Hematopoietic multipotent progenitor cell treated with erythropoietin and hydrocortisone succinate and interleukin-3 and kit ligand, for 17 days (in vitro differentiated cells): Measurements from ENCODE around the gene KLF11.

Experiments used
- DNase-seq: peaks from one replicate; pipeline ENCODE4 v3.0.0-alpha.2; 2015; ENCODE audit warnings: low spot score

The KLF11 gene

DNA sequence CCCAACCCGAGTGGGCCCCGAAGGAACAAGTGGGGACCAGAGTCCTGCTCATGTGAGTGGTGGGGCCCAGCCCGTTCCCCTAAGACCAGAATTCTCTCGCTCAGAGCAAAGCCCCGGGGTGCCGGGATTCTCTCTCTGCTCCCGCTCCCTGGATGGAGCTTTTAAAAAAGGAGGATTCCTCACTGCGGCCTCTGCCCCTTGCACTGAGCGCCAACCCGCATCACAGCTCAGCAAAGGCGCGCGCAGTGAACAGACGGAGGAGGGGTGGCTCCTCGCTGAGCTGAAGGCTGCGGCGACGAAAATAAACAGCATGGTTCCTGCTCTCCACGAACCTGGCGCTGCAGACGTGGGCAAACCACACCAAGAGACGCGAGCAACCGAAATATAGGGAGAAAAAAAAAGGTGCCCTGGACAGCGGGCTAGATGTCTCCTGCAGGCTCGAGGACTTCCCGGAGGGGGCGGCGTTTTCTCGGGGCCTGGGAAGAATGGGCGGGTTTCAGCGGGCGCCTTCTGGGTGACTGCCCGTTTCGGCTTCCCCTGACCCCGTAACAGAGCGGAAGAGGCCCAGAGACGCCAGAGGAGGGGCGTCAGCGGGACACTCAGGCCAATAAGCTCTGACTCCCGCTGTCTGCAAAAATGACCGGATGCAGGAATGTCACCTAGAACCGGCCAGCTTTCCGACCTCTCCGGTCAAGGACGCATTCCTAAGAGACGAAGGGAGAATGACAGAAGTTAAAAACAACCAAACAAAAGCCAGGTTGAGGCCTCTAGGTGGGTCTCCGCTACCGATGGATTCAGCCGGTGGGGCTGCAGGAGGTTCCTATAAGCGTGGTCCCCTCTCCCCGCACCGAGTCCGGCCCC, 819 bp upstream of the KLF11 start:
- DNase-seq, result no peak

DNA sequence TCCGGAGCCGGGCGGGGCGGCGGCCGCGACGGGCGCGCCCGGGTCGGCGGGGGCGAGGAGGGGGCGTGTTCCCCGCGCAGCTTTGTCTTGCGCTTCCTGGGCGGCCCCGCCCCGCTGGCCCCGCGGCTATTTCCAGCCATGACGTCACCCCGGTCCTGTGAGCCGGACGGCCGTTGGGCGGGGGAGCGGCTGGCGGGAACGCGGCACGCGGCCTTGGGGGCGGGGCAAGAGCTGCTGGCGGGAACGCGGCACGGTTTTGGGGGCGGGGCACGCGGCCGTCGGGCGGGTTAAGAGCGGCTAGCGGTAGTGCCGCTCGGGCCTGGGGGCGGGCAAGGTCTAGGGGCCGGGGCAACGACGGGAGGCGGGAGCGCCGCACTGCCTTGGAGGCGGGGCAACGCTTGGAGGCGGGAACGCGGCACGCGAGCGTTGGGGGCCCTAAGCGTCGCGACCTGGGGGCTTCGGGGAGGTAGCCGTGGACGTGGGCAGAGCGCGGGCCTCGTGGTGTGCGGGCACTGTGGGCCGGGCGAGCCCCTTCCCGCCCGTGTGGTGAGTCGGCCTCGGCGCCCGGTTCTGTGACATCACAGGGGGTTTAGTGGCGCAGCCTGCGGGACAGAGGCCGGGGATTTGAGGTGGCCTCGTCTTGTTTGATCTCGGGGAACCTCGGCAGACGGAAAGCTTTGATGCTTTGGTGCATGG, 704 bp downstream of the KLF11 start:
- DNase-seq, result peak; percentile 84

DNA sequence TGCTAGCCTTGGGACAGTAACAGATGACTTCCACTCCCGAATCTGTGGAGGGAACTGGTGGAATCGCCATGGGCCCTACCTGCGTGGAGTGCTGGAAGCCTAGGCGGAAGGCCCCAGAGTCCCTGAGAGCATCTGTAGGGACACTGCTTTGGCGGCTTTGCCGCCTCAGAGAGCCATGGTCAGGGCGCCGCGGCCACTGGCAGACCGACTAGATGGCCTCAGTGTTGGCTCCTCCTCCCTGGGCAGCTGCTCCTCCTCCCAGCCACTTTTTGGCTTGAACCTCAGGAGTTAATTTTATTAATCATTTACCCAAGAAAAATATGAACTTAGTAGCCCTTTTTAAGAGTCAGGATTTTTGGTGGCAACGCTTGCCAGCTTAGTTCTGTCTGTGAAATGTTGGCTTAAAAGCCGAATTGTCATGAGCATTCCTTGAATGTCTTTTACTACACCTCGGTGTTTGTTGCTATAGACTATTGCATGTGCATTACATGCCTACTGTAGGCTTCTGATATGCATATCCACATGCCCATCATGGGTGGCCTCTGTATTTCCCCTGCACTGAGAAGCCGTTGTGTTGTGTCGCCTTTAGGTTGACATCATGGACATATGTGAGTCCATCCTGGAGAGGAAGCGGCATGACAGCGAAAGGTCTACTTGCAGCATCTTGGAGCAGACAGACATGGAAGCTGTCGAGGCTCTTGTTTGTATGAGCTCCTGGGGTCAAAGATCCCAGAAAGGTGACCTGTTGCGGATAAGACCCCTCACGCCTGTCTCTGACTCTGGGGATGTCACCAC, 2.4 kb downstream of the KLF11 start:
- no peak for DNase-seq

DNA sequence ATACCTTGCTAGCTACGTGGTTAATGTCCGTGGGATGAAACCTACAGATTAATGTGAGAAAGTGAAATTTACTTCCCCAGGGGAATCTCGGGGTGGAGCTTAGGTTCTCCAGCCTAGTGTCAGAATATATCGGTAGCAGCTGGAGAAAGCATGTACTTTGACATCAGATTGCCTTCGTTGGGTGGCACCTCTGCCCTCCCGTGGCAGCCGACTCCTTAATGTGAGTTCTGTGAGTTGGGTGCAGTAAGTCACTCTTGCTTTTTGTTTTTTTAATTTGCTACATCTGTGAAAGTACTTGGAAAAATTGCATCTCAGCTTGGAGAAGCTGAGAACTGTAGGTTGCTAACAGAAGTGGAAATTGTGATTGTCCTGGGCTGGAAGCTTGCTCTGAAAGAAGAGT, 3.6 kb downstream of the KLF11 start:
- DNase-seq, result no peak

DNA sequence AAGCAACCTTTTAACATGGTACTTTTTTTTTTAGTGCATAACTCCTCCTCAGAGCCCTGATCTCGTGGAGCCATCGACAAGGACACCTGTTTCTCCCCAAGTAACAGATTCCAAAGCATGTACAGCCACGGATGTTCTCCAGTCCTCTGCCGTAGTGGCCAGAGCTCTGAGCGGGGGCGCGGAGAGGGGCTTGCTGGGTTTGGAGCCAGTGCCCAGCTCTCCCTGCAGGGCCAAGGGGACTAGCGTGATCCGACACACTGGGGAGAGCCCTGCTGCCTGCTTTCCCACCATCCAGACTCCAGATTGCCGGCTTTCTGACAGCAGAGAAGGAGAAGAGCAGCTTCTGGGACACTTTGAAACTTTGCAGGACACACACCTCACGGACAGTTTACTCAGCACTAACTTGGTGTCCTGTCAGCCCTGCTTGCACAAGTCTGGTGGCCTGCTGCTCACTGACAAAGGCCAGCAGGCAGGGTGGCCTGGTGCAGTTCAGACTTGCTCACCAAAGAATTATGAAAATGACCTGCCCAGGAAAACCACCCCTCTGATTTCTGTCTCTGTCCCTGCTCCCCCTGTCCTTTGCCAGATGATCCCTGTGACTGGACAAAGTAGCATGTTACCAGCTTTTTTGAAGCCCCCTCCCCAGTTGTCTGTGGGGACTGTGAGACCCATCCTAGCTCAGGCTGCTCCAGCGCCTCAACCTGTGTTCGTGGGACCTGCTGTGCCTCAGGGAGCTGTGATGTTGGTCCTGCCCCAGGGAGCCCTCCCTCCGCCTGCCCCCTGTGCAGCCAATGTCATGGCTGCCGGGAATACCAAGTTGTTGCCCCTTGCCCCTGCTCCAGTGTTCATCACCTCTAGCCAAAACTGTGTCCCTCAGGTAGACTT, 4.5 kb downstream of the KLF11 start:
- no peak for DNase-seq

DNA sequence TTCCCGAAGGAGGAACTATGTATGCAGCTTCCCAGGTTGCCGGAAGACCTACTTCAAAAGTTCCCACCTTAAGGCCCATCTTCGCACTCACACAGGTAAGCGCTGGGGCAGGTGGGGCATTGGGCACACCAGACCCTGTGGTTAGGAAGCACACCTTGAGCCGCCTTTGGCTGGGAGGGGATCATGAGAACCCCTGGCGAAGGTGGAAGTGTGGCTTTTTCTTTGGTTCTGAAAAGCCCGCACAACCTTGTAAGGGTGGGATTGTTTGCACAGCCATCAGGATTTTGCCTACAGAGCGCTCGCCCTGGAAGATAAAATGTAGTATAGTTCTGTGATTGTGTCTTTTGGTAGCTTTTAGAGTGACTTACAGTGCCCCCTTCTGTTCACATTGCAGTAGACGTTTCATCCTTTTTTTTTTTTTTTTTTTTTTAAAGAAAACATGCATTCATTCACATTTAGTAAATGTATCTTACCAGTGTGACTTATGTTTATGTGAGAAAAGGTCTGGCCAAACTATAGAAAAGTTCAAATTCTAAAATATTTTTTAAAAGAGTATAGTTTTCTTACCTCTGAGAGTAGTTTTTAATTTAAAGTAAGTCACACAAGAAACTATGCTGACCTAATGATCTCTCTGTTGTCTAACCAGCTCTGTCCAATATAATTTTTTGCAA, 5.3 kb downstream of the KLF11 start:
- DNase-seq, result peak; percentile 76

DNA sequence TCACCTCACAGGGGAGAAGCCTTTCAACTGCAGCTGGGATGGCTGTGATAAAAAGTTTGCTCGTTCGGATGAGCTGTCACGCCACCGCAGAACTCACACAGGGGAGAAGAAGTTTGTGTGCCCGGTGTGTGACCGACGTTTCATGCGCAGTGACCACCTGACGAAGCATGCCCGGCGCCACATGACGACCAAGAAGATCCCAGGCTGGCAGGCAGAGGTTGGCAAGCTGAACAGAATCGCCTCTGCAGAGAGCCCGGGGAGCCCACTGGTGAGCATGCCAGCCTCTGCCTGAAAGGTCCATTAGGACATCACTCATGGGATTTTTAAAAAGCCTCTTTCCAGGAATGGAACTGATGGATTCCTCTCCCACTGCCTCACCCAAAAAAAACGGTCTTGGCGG, 8.9 kb downstream of the KLF11 start:
- no peak for DNase-seq

DNA sequence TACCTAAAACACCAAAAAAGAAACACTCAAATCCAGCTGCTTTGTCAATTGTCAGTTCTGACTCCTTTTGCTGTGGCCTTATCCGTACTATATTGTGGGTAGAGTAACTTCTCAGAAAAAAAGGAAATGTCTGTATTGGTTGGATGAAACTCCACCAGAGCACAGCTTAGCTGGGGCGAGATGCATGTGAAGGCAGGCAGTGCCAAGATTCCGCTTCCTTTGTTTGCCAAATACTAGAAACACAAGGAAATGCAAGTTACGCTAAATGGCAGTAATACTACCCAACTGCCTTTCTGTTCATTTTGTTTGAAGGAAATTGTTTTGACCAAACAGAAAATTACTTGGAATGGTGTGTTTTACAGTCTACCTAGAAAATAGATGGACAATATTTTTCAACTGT, 10.0 kb downstream of the KLF11 start:
- no peak for DNase-seq

DNA sequence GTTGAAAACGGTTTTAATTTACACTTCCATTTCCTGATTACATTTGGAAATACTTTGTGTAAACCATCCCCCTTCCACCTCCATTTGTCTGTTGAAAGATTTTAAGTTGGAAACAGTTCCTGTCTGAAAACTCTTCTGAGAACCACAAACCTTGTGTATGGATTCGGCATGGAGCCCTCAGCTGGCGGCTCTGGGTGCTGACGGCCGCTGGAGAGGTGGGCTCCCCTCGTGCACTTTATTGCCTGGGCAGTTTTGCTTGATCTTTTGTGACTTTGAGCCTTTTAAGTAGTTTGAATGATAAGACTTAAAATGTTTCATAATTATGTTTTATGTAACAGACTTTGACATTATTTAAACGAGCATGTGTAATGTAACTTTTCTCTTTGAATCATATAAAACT, 11.1 kb downstream of the KLF11 start:
- DNase-seq, result no peak

DNA sequence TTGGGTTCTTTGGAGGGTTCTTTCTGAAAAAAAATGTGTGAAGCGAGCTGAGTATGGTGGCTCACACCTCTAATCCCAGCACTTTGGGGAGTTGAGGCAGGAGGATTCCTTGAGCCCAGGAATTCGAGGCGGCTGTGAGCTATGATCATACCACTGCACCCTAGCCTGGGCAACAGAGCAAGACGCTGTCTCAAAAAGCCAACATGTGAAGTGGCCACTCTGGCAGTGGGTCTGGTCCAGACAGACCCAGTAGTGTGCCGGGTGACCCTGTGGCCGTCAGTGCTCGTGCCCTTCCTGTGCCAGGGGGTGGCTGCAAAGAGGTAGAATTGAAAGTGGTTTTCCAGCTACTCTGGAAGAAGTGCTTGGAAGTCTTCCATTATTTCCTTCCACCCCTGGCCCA, 11.6 kb downstream of the KLF11 start:
- DNase-seq, result no peak

DNA sequence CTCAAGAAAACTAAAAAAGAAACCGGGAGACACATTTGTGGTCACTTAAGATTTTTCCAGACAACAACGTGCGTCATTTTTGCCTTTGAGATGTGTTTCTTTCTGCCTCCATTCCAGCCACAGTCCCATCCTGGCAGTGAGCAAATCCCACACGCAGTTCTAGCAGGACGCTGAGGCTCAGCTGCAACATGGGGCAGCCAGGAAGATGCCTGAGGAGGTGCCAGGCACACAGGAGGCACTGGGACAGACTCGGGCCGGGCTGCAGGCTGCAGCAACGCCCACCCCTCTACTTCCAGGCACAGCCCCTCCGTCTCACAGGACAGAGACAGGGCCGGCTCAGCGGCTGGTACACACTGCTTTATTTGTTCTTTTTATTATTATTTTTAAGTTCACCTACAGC, 13.1 kb downstream of the KLF11 start:
- no peak for DNase-seq

DNA sequence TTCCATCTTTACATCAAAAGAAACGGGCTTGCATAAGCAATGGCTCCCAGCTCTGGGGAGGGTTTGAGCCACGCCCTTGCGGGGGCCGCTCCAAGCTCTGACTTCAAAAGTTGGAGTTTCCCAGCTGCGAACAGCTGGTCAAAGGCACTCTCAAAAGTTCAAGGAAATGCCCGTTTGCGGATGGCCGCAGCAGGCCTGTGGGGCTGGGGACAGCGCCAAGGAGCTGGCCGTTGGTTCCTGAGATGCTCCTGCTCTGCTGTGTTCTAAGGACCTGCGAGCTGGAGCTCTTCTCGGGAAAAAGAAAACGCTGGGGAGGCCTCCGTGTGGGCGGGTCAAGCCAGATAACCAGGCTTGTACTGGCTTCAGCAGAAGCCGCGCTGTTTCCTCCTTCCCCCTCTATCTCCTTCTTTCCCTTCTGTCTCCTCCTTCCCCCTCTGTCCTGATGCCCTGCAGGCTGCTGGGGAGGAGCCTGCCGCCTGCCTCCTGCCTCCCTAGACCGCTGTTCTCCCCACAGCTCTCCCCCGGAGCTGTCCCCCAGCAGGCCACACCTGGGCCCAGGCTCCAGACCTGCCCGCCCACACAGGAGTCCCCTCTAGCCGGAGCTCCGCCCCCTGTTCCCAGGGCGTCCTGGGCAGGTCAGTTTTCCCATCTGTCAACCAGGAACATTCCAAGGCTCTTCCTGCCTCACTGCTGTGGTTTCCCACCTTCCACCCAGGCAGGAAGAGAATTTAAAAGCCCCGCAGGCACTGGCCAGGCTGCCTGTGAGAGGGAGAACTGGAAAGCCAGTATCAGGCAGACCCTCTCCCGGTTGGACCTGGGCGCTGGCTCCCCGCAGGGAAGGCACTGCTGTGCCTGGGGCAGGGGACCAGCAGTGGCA, 14.1 kb downstream of the KLF11 start:
- no peak for DNase-seq

DNA sequence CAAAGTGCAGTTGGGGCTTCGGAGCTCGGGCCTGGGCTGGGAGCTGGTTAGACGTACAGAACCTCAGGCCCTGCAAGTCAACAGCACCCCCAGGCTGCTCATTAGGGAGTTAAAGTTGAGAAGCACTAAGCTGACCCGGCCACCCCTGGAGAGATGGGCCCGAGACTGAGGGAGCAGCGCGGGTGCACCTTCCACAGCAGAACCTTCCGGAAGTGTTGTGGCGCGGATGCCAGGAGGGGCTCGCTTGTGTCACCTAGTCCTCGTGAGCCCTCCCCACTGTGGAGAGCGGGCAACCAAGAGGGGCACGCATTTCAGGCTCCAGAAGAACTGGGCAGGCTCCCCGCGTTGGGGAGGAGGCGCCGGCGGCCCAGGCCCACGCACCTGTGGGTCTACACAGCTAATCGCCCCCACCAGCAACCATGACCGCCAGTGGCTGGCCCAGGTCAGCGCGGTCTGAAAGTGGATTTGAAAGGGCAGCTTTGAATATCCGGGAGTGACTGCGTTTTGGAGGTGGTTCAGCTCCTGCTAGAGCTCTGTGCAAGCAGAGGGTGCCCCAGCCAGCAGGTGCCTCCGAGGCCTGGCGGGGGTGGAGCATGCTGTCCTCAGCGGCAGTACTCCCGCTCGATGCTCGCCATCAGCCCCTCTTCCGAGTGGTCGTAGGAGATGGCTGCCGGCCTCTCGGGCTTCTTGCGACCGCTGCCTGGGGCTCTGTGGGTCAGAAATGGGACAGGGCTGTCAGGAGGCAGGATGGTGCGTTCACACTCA, 15.1 kb downstream of the KLF11 start:
- no peak for DNase-seq

DNA sequence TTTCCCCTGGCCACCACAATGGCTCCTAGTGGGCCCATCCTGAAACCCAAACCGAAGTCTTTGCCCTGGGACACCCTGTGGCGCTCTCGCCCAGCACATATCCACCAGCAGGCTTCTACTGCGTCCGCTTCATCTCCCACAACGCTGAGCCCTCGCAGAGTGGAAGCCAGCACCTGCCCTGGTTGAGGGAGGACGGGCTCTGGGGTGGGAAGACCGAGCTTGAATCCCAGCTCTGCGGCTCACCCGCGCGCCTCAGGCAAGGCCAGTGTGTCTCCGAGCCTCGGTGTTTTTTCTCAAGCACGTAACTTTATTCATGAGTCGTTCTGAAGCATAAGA, 15.6 kb downstream of the KLF11 start:
- no peak for DNase-seq

DNA sequence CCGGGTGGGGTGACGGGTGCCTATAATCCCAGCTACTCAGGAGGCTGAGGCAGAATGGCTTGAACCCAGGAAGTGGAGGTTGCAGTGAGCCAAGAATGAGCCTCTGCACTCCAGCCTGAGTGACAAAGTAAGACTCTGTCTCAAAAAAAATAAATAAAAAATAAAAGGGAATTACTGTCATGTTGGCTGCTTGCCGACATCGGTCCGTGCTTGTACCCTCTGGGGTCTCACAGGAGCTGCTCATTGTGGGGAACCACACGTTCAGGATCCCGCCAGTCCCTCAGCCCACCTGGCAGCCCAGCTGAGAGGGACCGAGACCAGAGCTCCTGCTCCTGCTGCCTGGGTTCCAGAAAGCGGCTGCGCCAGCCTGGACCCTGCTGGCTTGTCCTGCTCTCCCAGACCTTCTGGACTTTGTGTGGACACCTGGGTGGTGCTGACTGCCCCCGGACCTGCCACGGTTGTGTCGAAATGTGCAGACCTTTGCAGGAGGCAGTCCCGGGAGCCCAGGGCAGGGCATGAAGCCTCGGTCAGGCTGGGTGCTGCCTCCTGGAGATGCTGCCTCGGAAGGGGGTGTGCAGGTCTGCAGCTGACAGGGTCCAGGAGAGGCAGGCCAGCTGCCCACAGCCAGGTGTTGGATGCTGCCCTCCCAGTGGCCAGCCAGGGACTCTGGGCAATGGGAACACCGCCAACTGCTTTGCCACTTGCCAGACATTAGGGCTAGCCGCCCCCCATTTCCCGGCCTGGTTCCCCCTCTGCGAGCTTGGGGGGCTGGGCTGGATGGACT, 16.4 kb downstream of the KLF11 start:
- no peak for DNase-seq

DNA sequence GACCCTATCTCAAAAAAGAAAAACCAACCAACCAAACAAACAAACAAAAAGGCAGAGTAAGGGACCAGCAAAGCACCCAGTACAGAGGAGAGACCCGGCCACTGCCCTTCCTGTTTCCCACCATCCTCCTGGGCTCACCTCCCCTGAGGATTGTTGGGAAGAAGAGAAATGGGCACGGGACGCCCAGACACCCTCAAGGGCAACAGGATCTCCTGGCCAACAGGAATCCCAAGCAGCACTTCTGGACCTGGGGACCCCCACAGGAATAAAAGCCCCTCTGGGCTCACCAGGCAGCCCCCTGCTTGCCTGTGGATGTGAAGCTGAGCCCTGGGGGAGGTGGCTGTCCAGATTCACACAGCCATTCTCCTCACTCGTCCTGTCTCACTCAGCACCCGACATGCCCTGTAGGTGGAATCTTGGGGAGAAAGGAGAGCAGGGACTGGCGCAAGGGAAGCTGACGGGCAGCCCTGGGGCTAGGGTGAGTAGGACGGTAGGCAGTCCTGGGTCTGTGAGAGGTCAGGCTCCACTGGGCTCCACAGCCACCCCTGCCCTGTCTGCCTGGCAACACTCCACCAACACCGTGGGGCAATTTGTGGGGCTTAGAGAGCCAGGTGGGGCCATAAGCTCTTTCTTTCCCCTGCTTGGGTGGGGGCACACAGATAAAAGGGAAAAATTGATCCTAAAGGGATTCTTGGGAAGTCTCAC, 18.0 kb downstream of the KLF11 start:
- DNase-seq, result no peak

DNA sequence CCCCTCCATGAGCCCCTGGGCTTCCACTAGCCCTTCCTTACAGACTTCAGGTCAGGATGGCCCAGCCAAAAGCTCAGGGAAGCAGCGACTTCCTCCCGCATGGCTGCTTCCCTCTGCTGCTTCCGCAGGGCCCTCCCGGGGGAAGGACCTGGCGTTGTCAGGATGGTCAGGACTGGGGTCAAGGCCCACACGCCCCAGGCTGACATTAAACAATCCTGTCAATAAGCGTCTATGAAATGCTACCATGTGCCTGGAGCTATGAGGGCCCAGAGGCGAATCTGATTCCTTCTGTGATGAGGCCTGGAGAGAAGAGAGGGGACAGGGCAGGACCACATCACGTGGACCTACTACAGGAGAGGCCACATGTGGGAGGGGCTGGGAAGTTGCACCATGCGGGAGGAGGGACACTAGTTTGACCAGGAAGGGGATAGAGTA, 19.6 kb downstream of the KLF11 start:
- no peak for DNase-seq

DNA sequence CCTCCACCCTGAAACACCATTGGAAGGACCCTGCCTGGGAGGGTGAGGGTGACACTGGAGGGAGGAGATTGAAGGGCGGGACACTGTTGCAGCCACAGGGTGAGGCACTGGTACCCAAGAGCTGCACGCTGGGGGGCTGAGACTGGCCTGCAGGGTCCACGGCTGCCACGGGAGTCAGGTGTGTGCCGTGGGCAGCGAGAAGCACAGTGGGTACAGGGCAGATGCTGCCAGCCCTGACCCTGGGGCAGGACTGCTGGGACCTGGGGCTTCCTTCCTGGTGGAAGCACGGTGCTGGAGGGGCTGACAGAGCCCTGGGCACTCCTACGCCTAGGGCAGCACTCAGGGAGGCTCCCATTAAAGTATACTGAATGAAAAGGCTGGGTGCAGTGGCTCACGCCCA, 20.2 kb downstream of the KLF11 start:
- DNase-seq, result no peak
